ENCODE results near the gene LRRC8B.

DNA sequence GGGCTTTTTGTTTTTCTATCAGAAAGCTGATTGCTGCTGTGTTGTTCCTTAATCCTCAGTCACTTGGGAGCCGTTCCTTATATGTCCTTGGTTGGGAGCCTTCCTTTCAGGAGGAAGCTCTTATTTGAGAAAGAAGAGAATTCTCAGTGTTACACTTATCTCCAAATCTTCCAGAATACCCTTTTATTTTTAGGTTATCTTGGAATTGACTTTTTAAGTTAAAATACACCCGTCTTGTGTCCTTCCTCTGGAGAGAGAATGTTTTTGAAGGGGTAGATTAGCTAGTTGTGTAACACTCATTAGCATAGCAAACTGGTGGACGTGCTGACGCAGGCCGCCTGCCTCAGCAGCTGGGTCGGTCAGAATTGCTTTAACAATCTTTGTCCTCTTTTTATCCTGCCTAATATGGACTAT is 42.1 kb downstream of the LRRC8B start:
- TF ChIP-seq, protein P1, sequence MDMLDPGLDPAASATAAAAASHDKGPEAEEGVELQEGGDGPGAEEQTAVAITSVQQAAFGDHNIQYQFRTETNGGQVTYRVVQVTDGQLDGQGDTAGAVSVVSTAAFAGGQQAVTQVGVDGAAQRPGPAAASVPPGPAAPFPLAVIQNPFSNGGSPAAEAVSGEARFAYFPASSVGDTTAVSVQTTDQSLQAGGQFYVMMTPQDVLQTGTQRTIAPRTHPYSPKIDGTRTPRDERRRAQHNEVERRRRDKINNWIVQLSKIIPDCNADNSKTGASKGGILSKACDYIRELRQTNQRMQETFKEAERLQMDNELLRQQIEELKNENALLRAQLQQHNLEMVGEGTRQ (IDR thresholded peaks at IDR 0.05): no peak
- TF ChIP-seq, protein P2, sequence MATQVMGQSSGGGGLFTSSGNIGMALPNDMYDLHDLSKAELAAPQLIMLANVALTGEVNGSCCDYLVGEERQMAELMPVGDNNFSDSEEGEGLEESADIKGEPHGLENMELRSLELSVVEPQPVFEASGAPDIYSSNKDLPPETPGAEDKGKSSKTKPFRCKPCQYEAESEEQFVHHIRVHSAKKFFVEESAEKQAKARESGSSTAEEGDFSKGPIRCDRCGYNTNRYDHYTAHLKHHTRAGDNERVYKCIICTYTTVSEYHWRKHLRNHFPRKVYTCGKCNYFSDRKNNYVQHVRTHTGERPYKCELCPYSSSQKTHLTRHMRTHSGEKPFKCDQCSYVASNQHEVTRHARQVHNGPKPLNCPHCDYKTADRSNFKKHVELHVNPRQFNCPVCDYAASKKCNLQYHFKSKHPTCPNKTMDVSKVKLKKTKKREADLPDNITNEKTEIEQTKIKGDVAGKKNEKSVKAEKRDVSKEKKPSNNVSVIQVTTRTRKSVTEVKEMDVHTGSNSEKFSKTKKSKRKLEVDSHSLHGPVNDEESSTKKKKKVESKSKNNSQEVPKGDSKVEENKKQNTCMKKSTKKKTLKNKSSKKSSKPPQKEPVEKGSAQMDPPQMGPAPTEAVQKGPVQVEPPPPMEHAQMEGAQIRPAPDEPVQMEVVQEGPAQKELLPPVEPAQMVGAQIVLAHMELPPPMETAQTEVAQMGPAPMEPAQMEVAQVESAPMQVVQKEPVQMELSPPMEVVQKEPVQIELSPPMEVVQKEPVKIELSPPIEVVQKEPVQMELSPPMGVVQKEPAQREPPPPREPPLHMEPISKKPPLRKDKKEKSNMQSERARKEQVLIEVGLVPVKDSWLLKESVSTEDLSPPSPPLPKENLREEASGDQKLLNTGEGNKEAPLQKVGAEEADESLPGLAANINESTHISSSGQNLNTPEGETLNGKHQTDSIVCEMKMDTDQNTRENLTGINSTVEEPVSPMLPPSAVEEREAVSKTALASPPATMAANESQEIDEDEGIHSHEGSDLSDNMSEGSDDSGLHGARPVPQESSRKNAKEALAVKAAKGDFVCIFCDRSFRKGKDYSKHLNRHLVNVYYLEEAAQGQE (IDR thresholded peaks at IDR 0.05): no peak

All from A549 (cell line).